Nephron progenitor cell (in vitro differentiated cells): ENCODE data around the gene ADAMTS1.

Experiments
- DNase-seq: peaks from one replicate; pipeline ENCODE4 v3.0.0; 2021
- H3K27ac Mint-ChIP-seq: 2 replicates; pipeline ENCODE4 v1.8.0; 2021; ENCODE audit warnings: mild to moderate bottlenecking, moderate library complexity, mixed read lengths
- H3K27me3 Mint-ChIP-seq: 2 replicates; pipeline ENCODE4 v1.8.0; 2021; ENCODE audit warnings: mild to moderate bottlenecking, low read depth, mixed read lengths; ENCODE audit not compliant: poor library complexity
- H3K36me3 Mint-ChIP-seq: 2 replicates; pipeline ENCODE4 v1.8.0; 2021; ENCODE audit warnings: low read depth, mixed read lengths
- H3K4me1 Mint-ChIP-seq: 2 replicates; pipeline ENCODE4 v1.8.0; 2021; ENCODE audit warnings: mixed read lengths
- H3K4me3 Mint-ChIP-seq: 2 replicates; pipeline ENCODE4 v1.8.0; 2021; ENCODE audit warnings: mild to moderate bottlenecking, moderate library complexity, mixed read lengths
- H3K9me3 Mint-ChIP-seq: 2 replicates; pipeline ENCODE4 v1.8.0; 2021; ENCODE audit warnings: mild to moderate bottlenecking, moderate library complexity, mixed read lengths
- TF ChIP-seq, protein P1 (sequence below): fragments of 200-600 bp; sonication (generic); IDR thresholded peaks from 2 replicates; pipeline ENCODE4 v1.5.0; 2021; ENCODE audit warnings: antibody characterized with exemption

Gene ADAMTS1

DNA sequence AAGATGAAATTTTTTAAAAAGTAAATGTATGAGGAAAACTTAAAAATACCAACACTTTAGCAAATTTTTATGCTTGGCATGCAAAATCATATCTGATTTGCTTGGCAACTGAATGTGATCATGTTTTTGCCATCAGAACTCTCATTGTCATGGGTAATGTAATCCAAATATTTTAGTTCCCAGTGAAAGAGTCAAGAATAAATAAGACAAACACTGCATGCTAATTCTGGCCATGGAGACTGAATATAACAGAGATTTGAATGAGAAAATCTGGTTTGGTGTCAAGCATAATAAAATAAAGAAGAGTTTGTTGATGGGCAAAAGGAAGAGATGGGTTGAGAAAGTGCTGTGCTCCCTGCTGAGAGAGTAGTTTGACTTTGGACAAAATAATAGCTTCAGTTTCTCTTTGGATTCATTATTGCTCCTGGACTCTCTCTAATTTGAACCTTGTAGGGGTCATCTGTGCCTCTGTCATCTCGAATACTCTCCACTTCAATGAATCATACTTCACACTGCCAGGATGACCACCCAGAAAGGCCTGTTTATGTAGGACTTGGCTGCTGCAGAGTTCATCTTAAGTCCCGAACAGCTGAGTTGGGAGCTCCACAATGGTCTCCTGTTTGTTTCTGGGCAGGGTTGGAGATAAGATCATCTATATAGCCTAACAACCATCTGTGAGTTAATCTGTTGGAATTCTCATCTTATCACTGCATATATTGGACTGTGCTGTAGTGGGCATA lies 34.4 kb downstream of the ADAMTS1 start:
- TF ChIP-seq, protein P1, sequence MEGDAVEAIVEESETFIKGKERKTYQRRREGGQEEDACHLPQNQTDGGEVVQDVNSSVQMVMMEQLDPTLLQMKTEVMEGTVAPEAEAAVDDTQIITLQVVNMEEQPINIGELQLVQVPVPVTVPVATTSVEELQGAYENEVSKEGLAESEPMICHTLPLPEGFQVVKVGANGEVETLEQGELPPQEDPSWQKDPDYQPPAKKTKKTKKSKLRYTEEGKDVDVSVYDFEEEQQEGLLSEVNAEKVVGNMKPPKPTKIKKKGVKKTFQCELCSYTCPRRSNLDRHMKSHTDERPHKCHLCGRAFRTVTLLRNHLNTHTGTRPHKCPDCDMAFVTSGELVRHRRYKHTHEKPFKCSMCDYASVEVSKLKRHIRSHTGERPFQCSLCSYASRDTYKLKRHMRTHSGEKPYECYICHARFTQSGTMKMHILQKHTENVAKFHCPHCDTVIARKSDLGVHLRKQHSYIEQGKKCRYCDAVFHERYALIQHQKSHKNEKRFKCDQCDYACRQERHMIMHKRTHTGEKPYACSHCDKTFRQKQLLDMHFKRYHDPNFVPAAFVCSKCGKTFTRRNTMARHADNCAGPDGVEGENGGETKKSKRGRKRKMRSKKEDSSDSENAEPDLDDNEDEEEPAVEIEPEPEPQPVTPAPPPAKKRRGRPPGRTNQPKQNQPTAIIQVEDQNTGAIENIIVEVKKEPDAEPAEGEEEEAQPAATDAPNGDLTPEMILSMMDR: no peak
- no peaks in the 10 kb centered on the region for H3K36me3 Mint-ChIP-seq
- H3K9me3 Mint-ChIP-seq: no peaks in the 10 kb centered on the region
- no peak overlapping the region for H3K4me3 Mint-ChIP-seq
- no peaks in the 10 kb centered on the region for H3K27me3 Mint-ChIP-seq
- H3K27ac Mint-ChIP-seq: no peak overlapping the region
- no peaks in the 10 kb centered on the region for H3K4me1 Mint-ChIP-seq
- DNase-seq: no peak

DNA sequence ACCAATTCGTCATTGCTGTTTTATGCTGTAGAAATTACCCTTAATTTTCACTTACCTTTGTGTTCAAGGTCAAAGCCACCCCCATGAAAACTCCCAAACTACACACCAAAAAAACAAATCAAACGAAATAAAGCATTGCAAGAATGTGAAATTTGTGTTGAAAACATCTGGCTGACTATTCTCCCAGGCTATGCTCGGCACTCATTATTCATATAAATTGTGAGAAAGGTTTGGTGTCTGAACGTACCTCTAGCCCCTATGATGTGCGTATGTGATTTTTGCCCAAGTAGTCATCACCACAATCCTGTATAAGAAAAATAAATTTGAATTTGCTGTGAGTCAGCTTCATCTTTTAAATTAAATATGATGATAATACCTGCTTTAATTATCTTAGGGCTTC lies 34.9 kb downstream of the ADAMTS1 start:
- no peak overlapping the region for H3K27ac Mint-ChIP-seq
- no peaks in the 10 kb centered on the region for H3K9me3 Mint-ChIP-seq
- TF ChIP-seq, protein P1: no peak
- no peak overlapping the region for H3K4me3 Mint-ChIP-seq
- H3K36me3 Mint-ChIP-seq: no peaks in the 10 kb centered on the region
- H3K27me3 Mint-ChIP-seq: no peaks in the 10 kb centered on the region
- H3K4me1 Mint-ChIP-seq: no peaks in the 10 kb centered on the region
- no peak for DNase-seq

DNA sequence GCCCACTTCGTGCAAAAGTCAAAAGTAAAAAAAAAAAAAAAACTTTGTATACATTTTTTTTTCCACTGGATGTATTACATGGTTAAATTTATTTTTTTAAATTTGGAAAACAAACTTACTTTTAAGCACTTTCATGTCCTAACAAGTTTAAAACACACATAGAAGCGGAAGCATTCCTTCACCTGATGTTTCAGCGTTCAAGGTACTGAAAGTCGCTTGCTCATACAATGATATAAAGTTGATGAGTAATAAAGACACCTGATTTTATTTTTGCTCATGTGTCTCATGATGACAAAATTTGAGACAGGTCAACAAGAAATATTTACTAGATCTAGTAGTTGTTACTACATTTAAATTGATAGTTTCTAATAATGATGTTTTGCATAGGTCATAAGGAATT lies 35.5 kb downstream of the ADAMTS1 start:
- Mint-ChIP-seq H3K36me3 (no peaks in the 10 kb centered on the region), H3K9me3 (no peaks in the 10 kb centered on the region), H3K4me1 (no peaks in the 10 kb centered on the region), H3K27ac (no peak overlapping the region), H3K4me3 (no peak overlapping the region), H3K27me3 (no peaks in the 10 kb centered on the region)
- TF ChIP-seq, protein P1: no peak
- no peak for DNase-seq

DNA sequence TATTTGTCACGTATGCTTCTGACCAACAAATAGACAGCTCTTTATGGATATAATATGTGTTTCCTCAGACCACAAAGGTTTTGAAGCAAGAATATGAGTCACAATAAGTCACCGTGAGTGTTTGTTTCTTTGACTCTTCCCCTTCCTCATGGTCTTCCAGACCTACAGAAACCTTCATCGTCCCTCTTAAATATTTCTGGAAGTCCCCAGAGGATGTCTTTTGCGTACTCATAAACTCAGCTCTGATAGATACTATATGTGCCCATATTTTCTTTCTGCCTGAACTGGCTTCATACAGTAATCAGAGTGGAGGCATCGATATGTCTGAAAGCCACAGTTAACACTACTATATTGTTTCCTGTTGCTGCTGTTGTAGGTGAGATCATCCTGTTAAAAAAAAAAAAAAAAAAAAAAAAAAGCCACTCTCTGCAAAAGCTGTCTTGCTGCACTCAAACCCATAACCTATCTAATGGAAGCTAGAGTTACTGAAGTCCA lies 38.4 kb downstream of the ADAMTS1 start:
- no peak for DNase-seq
- TF ChIP-seq, protein P1: no peak
- Mint-ChIP-seq H3K36me3 (no peaks in the 10 kb centered on the region), H3K27ac (no peak overlapping the region), H3K27me3 (no peaks in the 10 kb centered on the region), H3K4me1 (peaks cover 11% of the 10 kb centered on the region), H3K9me3 (no peaks in the 10 kb centered on the region), H3K4me3 (no peak overlapping the region)

DNA sequence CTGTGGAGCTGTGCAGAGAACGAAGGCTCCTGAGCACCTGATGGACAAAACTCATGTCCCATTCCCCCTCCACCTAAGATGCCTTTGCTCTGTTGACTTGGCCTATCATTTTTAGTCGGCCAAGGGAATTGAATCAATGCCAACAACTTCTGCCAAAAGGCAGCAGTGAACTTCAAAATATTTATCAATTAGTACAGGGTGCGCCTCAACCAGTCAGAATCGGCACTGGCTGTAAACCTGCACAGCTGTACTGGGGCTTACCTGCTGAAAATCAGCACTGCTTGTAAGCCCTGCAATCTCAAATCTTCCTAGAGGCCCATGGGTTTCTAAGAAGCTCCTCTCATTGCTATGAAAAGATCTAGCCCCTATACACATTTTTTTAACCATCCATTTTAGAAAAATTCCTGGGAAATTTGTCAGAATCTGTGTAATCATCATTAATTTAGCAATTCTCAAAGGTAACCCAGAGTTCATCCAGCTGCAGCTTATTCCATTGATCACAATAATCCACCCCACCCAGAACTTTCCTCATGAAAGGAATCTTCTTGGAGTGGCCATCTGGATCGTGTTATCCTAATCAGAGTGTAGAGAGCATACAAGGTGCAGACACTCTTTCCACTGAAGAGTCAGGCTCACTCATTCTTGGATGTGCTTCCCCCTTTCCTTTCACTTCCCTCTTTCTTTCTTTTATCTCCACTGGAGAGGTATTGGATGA lies 40.2 kb downstream of the ADAMTS1 start:
- no peaks in the 10 kb centered on the region for H3K36me3 Mint-ChIP-seq
- no peaks in the 10 kb centered on the region for H3K9me3 Mint-ChIP-seq
- peaks cover 3% of the 10 kb centered on the region for H3K27me3 Mint-ChIP-seq
- H3K27ac Mint-ChIP-seq: no peak overlapping the region
- peaks cover 29% of the 10 kb centered on the region for H3K4me1 Mint-ChIP-seq
- no peak overlapping the region for H3K4me3 Mint-ChIP-seq
- no peak for DNase-seq
- TF ChIP-seq, protein P1: no peak
